Type B pancreatic cell (in vitro differentiated cells): ENCODE results near the gene FAM13A. TPM values are rescaled to one million over a fixed set of nuclear protein-coding genes. Genes with fewer than 3 reads are reported as not detected.

Experiments
- DNase-seq: peaks from one replicate; pipeline ENCODE4 v3.0.0; 2021; ENCODE audit warnings: mixed read lengths; ENCODE audit not compliant: unreplicated experiment; ENCODE audit errors: extremely low spot score
- H3K27ac Mint-ChIP-seq: 2 replicates; pipeline ENCODE4 v1.8.0; 2021; ENCODE audit warnings: mild to moderate bottlenecking, mixed read lengths
- H3K27me3 Mint-ChIP-seq: 2 replicates; pipeline ENCODE4 v1.8.0; 2021; ENCODE audit warnings: mixed read lengths
- H3K36me3 Mint-ChIP-seq: 2 replicates; pipeline ENCODE4 v1.8.0; 2021; ENCODE audit warnings: mixed read lengths
- H3K4me1 Mint-ChIP-seq: one replicate; pipeline ENCODE4 v1.8.0; 2021; ENCODE audit warnings: mixed read lengths; ENCODE audit not compliant: unreplicated experiment
- H3K4me3 Mint-ChIP-seq: 2 replicates; pipeline ENCODE4 v1.8.0; 2021; ENCODE audit warnings: mild to moderate bottlenecking, mixed read lengths
- H3K9me3 Mint-ChIP-seq: 2 replicates; pipeline ENCODE4 v1.8.0; 2021; ENCODE audit warnings: mixed read lengths
- total RNA-seq: library from RNA; stranded (reverse); gene quantifications from 2 replicates; pipeline ENCODE4 v1.2.1, GENCODE V29; 2021; ENCODE audit warnings: low replicate concordance
- TF ChIP-seq, protein P1 (sequence below): fragments of 200-600 bp; sonication (generic); conservative IDR thresholded peaks from 2 replicates; pipeline ENCODE4 v1.5.0; 2021; ENCODE audit warnings: antibody characterized with exemption, mild to moderate bottlenecking

FAM13A gene
- total RNA-seq, 1 donor from 2014 or later, result 29.5 TPM

DNA sequence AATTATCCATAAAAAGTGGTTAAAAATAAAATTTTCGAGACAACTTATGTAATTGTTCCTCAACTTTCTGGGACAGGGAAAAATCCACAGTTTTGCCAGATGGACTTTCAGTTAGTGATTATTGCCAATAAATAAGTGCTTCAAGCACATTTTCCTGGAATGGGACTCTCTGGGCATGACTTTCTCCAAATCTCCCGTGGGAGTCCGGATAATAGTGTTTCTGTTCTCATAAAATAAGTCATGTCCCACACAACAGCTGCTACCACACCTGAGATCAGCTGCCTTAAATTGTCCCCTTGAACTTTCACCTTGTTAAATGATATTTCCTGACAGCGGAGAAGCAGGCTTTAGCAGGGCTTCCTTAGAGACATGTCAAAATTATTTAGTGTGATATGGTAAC is 226.0 kb downstream of the FAM13A start:
- Mint-ChIP-seq H3K4me1 (peaks cover 4% of the 10 kb centered on the region), H3K9me3 (no peaks in the 10 kb centered on the region), H3K27ac (no peak overlapping the region), H3K27me3 (no peaks in the 10 kb centered on the region), H3K36me3 (peaks cover 6% of the 10 kb centered on the region), H3K4me3 (no peak overlapping the region)
- TF ChIP-seq, protein P1, sequence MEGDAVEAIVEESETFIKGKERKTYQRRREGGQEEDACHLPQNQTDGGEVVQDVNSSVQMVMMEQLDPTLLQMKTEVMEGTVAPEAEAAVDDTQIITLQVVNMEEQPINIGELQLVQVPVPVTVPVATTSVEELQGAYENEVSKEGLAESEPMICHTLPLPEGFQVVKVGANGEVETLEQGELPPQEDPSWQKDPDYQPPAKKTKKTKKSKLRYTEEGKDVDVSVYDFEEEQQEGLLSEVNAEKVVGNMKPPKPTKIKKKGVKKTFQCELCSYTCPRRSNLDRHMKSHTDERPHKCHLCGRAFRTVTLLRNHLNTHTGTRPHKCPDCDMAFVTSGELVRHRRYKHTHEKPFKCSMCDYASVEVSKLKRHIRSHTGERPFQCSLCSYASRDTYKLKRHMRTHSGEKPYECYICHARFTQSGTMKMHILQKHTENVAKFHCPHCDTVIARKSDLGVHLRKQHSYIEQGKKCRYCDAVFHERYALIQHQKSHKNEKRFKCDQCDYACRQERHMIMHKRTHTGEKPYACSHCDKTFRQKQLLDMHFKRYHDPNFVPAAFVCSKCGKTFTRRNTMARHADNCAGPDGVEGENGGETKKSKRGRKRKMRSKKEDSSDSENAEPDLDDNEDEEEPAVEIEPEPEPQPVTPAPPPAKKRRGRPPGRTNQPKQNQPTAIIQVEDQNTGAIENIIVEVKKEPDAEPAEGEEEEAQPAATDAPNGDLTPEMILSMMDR, result no peak
- DNase-seq, result no peak

DNA sequence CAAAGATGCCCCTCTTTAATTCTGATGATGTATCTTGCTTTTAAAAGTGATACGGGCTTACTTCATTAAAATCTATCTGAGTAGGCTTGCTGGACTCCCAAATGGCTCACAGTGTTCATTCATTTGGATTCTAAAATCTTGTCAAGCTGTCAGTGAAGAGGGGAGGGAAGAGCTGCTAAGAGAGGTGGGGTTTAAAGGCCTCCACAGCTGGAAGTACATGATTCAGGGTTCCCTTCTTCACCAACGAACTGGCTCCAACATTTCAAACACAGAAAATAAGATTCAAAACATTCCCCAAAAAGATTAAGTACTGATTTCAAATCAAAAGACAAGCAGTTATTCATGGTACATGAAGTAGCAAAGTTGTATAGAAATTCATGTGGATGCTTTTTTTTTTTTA is 226.4 kb downstream of the FAM13A start:
- no peaks in the 10 kb centered on the region for H3K27me3 Mint-ChIP-seq
- no peaks in the 10 kb centered on the region for H3K9me3 Mint-ChIP-seq
- no peak overlapping the region for H3K4me3 Mint-ChIP-seq
- DNase-seq, result no peak
- H3K4me1 Mint-ChIP-seq, result peaks cover 4% of the 10 kb centered on the region
- no peak overlapping the region for H3K27ac Mint-ChIP-seq
- peaks cover 6% of the 10 kb centered on the region for H3K36me3 Mint-ChIP-seq
- TF ChIP-seq, protein P1, result no peak

DNA sequence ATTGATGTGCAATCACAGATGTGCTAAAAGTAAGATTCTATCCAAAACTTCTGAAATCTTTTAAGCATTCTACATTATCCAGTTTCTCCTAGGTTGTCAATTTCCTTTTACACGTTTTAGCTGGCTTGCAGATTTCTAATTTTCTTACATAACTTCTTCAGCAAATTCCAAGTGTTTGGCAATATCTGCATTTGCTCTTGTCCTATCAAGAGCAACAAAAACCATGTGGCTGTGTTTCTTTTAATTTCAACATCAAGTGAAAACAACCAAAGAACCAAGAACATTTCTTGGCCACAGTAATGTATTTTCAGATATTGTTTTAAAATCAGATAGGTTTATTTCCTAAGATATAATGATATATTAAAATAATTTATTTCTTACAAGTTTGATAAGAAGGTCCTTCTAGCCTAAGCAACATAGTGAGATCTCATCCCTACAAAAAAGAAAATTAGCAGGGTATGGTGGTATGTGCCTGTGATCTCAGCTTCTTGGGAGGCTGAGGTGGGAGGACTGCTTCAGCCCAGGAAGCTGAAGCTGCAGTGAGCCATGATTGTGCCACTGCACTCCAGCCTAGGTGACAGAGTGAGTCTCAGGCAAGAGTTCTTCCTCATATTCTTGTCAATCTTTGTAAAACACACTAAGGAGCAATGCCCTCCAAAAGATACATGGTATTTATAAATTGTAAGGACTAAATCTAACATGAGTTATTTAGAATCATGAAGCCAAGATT is 228.0 kb downstream of the FAM13A start:
- no peaks in the 10 kb centered on the region for H3K27me3 Mint-ChIP-seq
- H3K4me3 Mint-ChIP-seq, result no peak overlapping the region

DNA sequence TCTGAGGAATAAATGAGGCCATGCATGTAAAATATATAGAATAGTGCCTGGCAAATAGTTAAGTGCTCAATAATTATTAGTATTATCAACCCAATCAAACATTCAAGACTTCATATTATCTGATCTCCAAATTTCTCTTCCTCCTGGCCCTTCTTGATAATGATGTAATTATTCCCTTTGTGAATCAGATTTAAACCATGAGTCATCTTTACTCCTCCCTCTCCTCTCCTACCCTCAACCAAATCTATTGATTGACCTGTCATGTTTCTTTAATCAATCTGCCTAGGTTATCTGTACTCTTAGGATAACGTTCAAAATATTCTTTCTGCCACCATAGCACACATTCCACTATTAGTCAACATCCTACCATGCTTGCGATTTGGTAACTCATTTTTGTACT is 229.5 kb downstream of the FAM13A start:
- H3K4me1 Mint-ChIP-seq, result peaks cover 14% of the 10 kb centered on the region
- no peak overlapping the region for H3K4me3 Mint-ChIP-seq
- DNase-seq, result no peak
- peaks cover 3% of the 10 kb centered on the region for H3K36me3 Mint-ChIP-seq
- no peak overlapping the region for H3K27ac Mint-ChIP-seq
- H3K27me3 Mint-ChIP-seq, result no peaks in the 10 kb centered on the region
- no peaks in the 10 kb centered on the region for H3K9me3 Mint-ChIP-seq
- TF ChIP-seq, protein P1, result no peak

More for the DNA sequence above, 228.0 kb downstream of the FAM13A start:
- Mint-ChIP-seq H3K36me3 (peaks cover 6% of the 10 kb centered on the region), H3K4me1 (peaks cover 4% of the 10 kb centered on the region), H3K27ac (no peak overlapping the region), H3K9me3 (no peaks in the 10 kb centered on the region)
- TF ChIP-seq, protein P1, result no peak
- DNase-seq, result no peak

DNA sequence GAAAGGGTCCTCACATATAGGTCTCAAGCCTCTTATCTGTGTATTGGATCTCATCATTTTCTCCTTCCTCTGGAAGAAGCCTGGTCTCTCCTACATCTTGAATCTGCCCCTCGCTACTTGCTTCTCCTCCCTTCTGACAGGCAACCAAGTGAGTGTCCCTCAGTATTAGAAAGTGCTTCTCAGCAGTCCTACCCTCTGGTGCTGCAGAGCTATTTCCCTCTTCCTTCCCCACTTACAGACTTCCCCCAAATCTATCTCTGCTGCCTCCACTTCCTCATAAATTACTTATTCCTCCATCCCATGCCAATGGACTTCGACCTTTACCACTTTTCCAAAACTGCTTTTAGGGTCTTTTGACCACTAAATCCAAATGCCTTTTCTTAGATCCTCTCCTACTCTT is 230.2 kb downstream of the FAM13A start:
- no peak for DNase-seq
- H3K4me3 Mint-ChIP-seq, result no peak overlapping the region
- no peaks in the 10 kb centered on the region for H3K27me3 Mint-ChIP-seq
- peaks cover under 1% of the 10 kb centered on the region for H3K36me3 Mint-ChIP-seq
- no peaks in the 10 kb centered on the region for H3K9me3 Mint-ChIP-seq
- peaks cover 14% of the 10 kb centered on the region for H3K4me1 Mint-ChIP-seq
- no peak overlapping the region for H3K27ac Mint-ChIP-seq
- TF ChIP-seq, protein P1, result no peak
